Memory B cell (primary cell): ENCODE results near the gene ENDOV.

ENCODE experiments used
- ATAC-seq: fragments of 150-1000 bp; cut with Tn5 transposase; 2 replicates; pipeline ENCODE4 v1.10.0; 2021; ENCODE audit warnings: low read depth, mild to moderate bottlenecking, moderate library complexity
- DNase-seq, 2 donors: peaks; one replicate each; pipeline ENCODE4 v3.0.0; 2022; ENCODE audit warnings: low spot score in 2 of 2
- H3K27ac Mint-ChIP-seq: one replicate; pipeline ENCODE4 v1.8.0; 2022; ENCODE audit warnings: mild to moderate bottlenecking, moderate library complexity, mixed read lengths
- H3K27me3 Mint-ChIP-seq: one replicate; pipeline ENCODE4 v1.8.0; 2022; ENCODE audit warnings: mixed read lengths
- H3K36me3 Mint-ChIP-seq: one replicate; pipeline ENCODE4 v1.8.0; 2022; ENCODE audit warnings: mild to moderate bottlenecking, mixed read lengths
- H3K4me1 Mint-ChIP-seq: one replicate; pipeline ENCODE4 v1.8.0; 2022; ENCODE audit warnings: mixed read lengths
- H3K4me3 Mint-ChIP-seq: one replicate; pipeline ENCODE4 v1.8.0; 2022; ENCODE audit warnings: mild to moderate bottlenecking, moderate library complexity, mixed read lengths
- H3K9me3 Mint-ChIP-seq: one replicate; pipeline ENCODE4 v1.8.0; 2022; ENCODE audit warnings: mixed read lengths

The ENDOV gene

DNA sequence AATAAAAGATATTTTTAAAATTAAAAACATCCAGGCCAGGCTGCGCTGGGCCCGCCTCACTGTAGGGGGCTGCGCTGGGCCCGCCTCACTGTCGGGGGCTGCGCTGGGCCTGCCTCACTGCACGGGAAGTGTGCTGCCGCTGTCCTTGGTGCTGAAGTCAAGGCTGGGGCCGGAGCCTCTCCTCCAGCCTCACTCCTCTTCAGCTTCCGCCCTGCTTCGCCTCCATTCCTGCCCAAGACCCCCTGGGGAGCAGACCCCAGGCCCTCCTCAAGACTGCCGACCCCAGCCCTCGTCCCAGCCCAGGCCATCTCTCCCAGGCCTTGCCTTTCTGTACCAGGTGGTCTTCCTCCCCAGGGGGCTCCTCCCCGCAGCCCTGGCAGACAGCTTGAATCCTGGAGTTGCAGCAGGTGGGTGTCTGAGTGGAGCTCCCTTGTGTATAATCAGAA is 26.2 kb downstream of the ENDOV start:
- Mint-ChIP-seq H3K36me3 (peaks cover 5% of the 10 kb centered on the region), H3K9me3 (no peaks in the 10 kb centered on the region), H3K4me1 (peaks cover 2% of the 10 kb centered on the region), H3K27me3 (peaks cover 13% of the 10 kb centered on the region), H3K4me3 (no peak overlapping the region), H3K27ac (no peak overlapping the region)
- DNase-seq, result peak; percentile 30 to 56
- ATAC-seq, result peak; percentile 43

- no peaks in the 10 kb centered on the region for H3K9me3 Mint-ChIP-seq
- DNase-seq, result no peak
- H3K27me3 Mint-ChIP-seq, result peaks cover 13% of the 10 kb centered on the region
- H3K36me3 Mint-ChIP-seq, result peaks cover 5% of the 10 kb centered on the region
- H3K27ac Mint-ChIP-seq, result no peak overlapping the region
- peaks cover 2% of the 10 kb centered on the region for H3K4me1 Mint-ChIP-seq
- no peak overlapping the region for H3K4me3 Mint-ChIP-seq
- no peak for ATAC-seq
These were observed 26.8 kb downstream of the ENDOV start for GRCh38 chr17:80441598-80442322.

GRCh38 chr17:80442323-80442659 is 27.3 kb downstream of the ENDOV start:
- ATAC-seq, result no peak
- H3K4me3 Mint-ChIP-seq, result no peak overlapping the region
- H3K36me3 Mint-ChIP-seq, result peaks cover 5% of the 10 kb centered on the region
- H3K9me3 Mint-ChIP-seq, result no peaks in the 10 kb centered on the region
- peaks cover 13% of the 10 kb centered on the region for H3K27me3 Mint-ChIP-seq
- no peak for DNase-seq
- H3K27ac Mint-ChIP-seq, result no peak overlapping the region
- H3K4me1 Mint-ChIP-seq, result peaks cover 2% of the 10 kb centered on the region

DNA sequence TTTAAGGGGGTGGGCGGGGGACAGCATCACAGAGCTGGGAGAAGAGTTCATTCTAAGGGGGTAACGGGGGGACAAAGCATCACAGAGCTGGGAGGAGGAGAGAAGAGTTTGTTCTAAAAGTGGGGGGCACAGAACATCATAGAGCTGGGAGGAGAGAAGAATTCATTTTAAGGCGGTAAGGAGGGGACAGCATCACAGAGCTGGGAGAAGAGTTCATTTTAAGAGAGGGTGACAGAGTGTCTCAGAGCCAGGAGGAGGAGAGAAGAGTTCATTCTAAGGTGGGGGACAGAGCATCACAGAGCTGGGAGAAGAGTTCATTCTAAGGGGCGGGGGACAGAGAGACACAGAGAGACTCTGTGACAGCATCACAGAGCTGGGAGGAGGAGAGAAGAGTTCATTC is 27.8 kb downstream of the ENDOV start:
- Mint-ChIP-seq H3K9me3 (no peaks in the 10 kb centered on the region), H3K27ac (no peak overlapping the region), H3K4me1 (peaks cover 2% of the 10 kb centered on the region), H3K27me3 (peaks cover 13% of the 10 kb centered on the region), H3K36me3 (peaks cover 5% of the 10 kb centered on the region), H3K4me3 (no peak overlapping the region)
- no peak for DNase-seq
- ATAC-seq, result no peak

GRCh38 chr17:80443498-80443897 is 28.5 kb downstream of the ENDOV start:
- H3K4me1 Mint-ChIP-seq, result peaks cover 2% of the 10 kb centered on the region
- H3K36me3 Mint-ChIP-seq, result peaks cover 5% of the 10 kb centered on the region
- peaks cover 13% of the 10 kb centered on the region for H3K27me3 Mint-ChIP-seq
- no peak overlapping the region for H3K4me3 Mint-ChIP-seq
- no peak for ATAC-seq
- H3K27ac Mint-ChIP-seq, result no peak overlapping the region
- H3K9me3 Mint-ChIP-seq, result no peaks in the 10 kb centered on the region
- DNase-seq, result no peak

- H3K27me3 Mint-ChIP-seq, result peaks cover 13% of the 10 kb centered on the region
- no peak overlapping the region for H3K4me3 Mint-ChIP-seq
- peaks cover 5% of the 10 kb centered on the region for H3K36me3 Mint-ChIP-seq
- H3K27ac Mint-ChIP-seq, result no peak overlapping the region
- ATAC-seq (no peak), DNase-seq (no peak)
- no peaks in the 10 kb centered on the region for H3K9me3 Mint-ChIP-seq
- peaks cover 2% of the 10 kb centered on the region for H3K4me1 Mint-ChIP-seq
These were observed 29.1 kb downstream of the ENDOV start for GRCh38 chr17:80443916-80444643.

GRCh38 chr17:80444644-80444979 is 29.6 kb downstream of the ENDOV start:
- no peak for ATAC-seq
- DNase-seq, result no peak
- Mint-ChIP-seq H3K36me3 (peaks cover 5% of the 10 kb centered on the region), H3K27ac (no peak overlapping the region), H3K9me3 (no peaks in the 10 kb centered on the region), H3K4me3 (no peak overlapping the region), H3K4me1 (peaks cover 2% of the 10 kb centered on the region), H3K27me3 (peaks cover 13% of the 10 kb centered on the region)

- Mint-ChIP-seq H3K4me1 (peaks cover 2% of the 10 kb centered on the region), H3K9me3 (no peaks in the 10 kb centered on the region), H3K4me3 (no peak overlapping the region), H3K27ac (no peak overlapping the region), H3K36me3 (peaks cover 5% of the 10 kb centered on the region), H3K27me3 (peaks cover 11% of the 10 kb centered on the region)
- DNase-seq (no peak), ATAC-seq (no peak)
These were observed 30.2 kb downstream of the ENDOV start for GRCh38 chr17:80445007-80445725.

DNA sequence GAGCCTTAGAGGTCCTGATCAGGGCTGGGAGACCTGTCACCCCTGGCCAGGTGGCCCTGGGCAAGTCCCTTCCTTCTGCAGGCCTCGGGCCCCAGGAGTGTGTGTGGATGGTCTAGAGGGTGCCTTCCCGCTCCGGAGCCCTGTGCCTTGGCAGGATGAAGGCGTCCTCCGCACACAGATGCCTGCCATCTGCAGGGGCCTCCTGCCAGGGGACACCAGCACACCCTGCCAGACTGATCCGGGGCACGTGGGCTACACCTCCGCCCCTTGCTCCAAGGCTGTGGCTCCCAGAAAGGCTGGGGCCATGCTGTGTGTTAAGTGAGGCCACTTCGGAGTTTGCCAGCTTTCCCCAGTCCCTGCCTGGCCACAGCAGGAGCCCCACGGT is 30.8 kb downstream of the ENDOV start:
- no peak overlapping the region for H3K27ac Mint-ChIP-seq
- no peaks in the 10 kb centered on the region for H3K9me3 Mint-ChIP-seq
- peaks cover 5% of the 10 kb centered on the region for H3K36me3 Mint-ChIP-seq
- no peak for ATAC-seq
- peaks cover 2% of the 10 kb centered on the region for H3K4me1 Mint-ChIP-seq
- H3K27me3 Mint-ChIP-seq, result peaks cover 11% of the 10 kb centered on the region
- H3K4me3 Mint-ChIP-seq, result no peak overlapping the region
- DNase-seq, result no peak

GRCh38 chr17:80446645-80447405 is 31.9 kb downstream of the ENDOV start:
- Mint-ChIP-seq H3K27ac (no peak overlapping the region), H3K36me3 (peaks cover 4% of the 10 kb centered on the region), H3K4me3 (no peak overlapping the region), H3K27me3 (peaks cover 6% of the 10 kb centered on the region), H3K9me3 (no peaks in the 10 kb centered on the region), H3K4me1 (peaks cover 2% of the 10 kb centered on the region)
- DNase-seq (no peak), ATAC-seq (no peak)

DNA sequence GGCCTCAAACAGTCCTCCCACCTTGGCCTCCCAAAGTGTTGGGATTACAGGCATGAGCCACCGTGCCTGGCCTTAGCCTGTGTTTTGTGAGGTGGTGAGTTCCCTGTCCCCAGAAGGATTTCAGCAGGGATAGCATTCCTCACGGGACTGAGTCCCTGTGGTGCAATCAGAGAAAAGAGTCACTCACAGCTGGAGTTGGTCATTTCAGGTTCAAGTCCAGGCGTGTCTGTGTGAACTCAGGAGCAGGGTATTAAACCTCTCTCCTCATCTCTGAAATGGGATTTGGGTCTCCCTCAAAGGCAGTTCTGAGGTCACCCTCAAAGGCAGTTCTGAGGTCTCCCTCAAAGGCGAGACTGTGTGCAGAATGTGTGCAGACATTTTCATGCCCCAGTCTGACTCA is 32.8 kb downstream of the ENDOV start:
- Mint-ChIP-seq H3K27me3 (peaks cover 2% of the 10 kb centered on the region), H3K36me3 (no peaks in the 10 kb centered on the region), H3K4me1 (no peaks in the 10 kb centered on the region), H3K4me3 (no peak overlapping the region), H3K27ac (no peak overlapping the region), H3K9me3 (no peaks in the 10 kb centered on the region)
- no peak for ATAC-seq
- no peak for DNase-seq

- H3K9me3 Mint-ChIP-seq, result no peaks in the 10 kb centered on the region
- H3K27ac Mint-ChIP-seq, result no peak overlapping the region
- DNase-seq (no peak), ATAC-seq (no peak)
- peaks cover 6% of the 10 kb centered on the region for H3K4me1 Mint-ChIP-seq
- H3K27me3 Mint-ChIP-seq, result no peaks in the 10 kb centered on the region
- H3K4me3 Mint-ChIP-seq, result no peak overlapping the region
- no peaks in the 10 kb centered on the region for H3K36me3 Mint-ChIP-seq
These were observed 34.4 kb downstream of the ENDOV start for GRCh38 chr17:80449194-80449929.

DNA sequence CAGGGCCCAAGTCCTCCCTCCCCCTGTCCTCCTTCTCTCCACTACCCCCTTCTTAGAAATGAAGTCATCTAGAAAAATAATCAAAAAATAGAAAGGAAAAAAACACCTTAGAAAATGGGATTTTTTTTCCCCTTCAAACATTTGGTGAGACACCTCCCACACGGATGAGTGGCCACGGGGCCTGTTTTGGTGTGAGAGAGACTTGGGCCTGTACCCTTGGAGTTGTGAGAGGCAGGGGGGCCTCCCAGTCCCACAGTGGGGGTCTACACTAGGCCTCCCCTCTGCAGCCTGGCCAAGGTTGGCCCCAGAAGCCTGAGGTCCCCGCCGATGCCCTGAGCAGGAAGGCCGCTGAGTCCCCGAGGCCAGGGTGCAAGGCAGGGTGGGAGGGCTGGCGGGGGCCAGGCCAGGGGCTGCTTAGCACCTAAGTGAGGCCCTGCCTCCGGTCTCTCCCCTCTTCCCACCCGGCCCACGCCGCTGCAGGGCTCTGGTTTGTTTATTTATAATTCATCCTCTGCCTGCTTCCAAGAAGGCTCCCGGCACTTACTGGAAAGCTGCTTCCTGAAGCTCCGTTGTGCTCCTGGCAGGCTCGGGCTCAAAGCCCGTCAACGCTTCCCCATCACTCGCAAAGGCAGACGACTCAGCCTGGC is 35.1 kb downstream of the ENDOV start:
- Mint-ChIP-seq H3K4me3 (no peak overlapping the region), H3K9me3 (no peaks in the 10 kb centered on the region), H3K36me3 (no peaks in the 10 kb centered on the region), H3K4me1 (peaks cover 6% of the 10 kb centered on the region), H3K27me3 (no peaks in the 10 kb centered on the region), H3K27ac (no peak overlapping the region)
- no peak for DNase-seq
- no peak for ATAC-seq
